HG03039 (cell line): ENCODE measurements around the gene EMC9.

ENCODE experiments used
- ATAC-seq: cut with Tn5 transposase; IDR thresholded peaks from one replicate; pipeline ENCODE4 v1.9.1; 2021; ENCODE audit warnings: mild to moderate bottlenecking, moderate library complexity; ENCODE audit not compliant: unreplicated experiment

The EMC9 gene

DNA sequence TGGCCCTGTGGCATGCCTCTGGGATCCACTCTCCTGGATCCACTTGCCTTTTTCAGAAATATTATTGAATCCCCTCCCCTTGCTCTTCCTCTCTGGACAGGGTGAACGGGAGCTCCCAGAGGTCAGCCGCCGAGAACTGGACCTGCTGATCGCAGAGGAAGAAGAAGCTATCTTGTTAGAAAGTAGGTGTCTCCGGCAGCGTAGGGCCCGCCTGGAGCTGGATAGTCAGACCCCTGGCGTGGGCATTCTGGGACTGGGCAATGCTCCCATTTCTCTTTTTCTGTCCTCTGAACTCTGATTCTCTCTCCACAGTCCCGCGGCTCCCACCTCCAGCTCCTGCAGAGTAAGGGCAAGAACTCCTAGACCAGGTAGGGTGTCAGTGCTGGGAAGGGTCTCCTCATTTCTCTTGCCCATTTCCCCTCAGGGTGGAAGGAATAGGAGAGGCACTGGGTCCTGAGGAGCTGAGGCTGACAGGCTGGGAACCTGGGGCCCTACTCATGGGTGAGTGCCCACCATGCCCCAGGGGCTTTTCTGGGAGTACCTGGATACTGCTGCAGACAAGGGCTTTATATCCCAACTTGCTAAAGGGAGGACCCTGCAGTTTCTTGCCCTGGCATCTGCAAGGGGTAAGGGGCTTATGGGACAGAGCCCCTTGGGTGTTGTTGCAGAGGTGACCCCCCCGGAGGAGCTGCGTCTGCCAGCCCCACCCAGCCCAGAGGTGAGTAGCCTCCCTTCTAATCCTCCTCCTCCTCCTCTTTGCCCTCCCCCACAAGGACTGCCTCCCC is 35.8 kb upstream of the EMC9 start:
- ATAC-seq, result no peak

DNA sequence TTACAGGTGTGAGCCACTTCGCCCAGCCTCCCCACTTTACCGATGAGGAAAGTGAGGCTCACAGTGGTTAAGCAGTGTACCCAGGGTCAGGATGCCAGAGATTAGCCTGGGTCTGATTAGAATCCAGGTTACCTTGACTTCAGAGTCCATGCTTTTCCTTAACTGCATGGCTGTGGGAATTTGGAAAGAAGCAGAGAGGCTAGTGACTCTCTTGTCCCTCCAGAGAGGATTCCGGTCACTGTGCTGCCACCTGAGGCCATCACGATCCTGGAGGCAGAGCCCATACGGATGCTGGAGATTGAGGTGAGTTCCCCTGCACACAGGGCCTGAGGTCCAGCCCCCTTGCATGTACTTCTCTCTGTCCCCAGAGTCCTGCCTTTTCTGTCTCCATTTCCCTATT is 35.2 kb upstream of the EMC9 start:
- no peak for ATAC-seq

DNA sequence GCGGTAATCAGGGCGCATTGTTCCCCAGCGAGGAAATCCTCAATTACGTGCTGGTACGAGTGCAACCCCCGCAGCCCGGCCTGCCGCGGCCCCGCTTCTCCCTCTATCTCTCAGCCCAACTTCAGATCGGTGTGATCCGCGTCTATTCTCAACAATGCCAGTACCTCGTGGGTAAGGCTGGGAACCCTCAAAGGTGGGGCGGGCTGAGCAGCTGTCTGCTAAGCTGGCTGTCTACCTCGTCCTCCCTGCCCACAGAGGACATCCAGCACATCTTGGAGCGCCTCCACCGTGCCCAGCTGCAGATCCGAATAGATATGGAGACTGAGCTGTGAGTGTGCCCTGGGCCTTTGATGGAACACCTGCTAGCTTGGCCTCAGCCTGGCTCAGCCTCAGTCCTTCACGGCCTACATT is 31.5 kb upstream of the EMC9 start:
- ATAC-seq, result no peak

DNA sequence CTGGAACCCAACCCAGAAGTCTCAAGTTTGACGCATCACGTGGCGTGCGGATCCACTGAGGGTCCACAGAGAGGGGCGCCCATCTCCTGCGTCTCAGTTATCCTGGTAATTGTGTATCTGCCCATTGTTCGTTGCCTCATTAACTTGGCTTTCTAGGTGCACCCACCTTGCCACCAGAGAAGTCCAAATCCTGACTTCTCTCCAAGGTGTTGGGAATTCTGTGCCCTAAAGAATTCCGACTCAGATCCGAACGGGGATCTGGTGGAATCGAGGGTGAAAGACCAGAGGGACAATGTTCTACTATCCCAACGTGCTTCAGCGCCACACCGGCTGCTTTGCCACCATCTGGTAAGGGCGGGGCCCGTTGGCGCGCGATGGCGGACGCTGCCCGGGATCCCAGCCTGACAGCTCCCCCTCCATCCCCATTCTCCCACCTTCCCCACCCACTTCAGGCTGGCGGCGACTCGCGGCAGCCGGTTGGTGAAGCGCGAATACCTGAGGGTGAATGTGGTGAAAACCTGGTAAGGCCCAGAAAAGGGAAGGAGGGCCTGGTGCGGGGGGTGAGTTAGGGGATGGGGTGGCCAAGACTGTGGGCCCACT is 31.0 kb upstream of the EMC9 start:
- no peak for ATAC-seq

DNA sequence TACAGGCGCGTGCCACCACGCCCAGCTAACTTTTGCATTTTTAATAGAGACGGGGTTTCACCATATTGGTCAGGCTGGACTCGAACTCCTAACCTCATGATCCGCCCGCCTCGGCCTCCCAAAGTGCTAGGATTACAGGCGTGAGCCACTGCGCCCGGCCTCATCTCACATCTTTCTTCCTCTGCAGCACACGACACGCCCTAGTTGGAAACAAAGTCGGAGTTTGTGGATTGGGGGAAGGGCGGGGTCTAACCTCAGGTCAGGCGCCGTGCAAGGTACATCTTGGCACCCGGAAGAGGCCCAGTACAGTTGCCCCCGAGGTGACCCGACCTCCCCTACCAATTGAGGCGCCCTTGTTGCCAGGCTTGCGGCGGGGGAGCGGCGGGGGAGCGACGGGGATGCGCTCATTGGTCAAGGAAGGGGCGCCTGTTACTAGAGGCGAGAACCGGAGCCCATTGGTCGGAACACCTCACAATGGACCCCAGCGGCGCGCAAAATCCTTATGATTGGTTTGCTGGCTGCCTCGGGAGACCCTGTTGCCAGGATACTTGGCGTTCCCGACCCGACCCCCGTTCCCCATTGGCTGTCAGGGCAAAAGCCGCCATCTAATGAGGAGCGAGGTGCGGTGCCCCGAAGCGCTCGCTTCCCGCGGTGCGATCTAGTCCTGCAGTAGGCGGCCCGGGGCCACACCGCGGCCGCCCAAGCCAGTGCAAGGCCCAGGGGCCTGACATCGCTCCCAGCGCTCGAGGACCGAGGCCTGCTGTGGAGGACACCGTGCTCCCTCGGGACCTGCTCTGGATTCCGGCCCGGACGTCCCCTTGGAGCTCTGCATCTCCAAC is 30.2 kb upstream of the EMC9 start, which contains the start of gene REC8:
TSS of gene REC8 (plus strand) at position 659 of the 839 bp plus-strand sequence. CDS start 473 bp downstream, outside the sequence.
- ATAC-seq, result peak; percentile 42

DNA sequence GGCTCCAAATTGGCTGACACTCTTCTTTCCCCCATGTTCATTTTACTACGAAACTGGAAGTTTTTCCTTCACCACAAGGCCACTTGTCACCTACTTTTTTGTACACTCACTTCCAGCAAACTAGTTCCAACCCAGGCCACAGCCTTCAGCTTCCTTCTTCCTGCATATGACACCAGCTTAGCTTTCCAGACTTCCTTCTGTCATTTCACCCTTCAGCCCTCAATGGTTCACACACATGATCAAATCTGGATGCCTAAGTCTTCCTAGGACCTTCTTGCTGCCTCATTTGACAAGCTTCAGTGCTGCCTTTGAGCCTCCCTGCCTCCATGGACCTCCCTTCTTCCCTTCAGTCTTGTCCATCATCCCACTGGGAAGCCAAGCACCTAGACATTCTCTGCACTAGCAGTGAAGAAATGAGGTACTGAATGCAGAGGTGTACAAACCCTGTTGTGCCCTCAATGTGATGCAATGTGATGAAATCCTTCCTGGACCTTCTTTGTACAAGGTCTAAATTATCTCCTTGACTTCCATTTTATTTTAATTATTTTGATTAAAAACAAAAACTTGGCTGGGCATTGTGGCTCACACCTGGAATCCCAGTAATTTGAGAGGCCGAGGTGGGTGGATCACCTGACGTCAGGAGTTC is 26.2 kb upstream of the EMC9 start:
- no peak for ATAC-seq

DNA sequence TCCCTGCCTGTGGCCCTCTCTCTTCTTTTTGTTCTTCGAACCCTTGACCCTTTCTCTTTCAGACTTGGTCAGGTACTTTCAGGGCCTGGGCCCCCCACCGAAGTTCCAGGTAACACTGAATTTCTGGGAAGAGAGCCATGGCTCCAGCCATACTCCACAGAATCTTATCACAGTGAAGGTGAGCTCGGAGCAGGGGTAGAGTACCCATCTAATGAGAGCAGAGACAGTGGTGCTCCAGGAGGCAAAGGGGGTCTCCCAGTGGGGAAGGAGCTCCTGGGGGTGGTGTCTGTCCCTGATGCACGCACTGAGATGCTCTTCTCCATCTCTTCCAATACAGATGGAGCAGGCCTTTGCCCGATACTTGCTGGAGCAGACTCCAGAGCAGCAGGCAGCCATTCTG is 24.4 kb upstream of the EMC9 start:
- no peak for ATAC-seq

DNA sequence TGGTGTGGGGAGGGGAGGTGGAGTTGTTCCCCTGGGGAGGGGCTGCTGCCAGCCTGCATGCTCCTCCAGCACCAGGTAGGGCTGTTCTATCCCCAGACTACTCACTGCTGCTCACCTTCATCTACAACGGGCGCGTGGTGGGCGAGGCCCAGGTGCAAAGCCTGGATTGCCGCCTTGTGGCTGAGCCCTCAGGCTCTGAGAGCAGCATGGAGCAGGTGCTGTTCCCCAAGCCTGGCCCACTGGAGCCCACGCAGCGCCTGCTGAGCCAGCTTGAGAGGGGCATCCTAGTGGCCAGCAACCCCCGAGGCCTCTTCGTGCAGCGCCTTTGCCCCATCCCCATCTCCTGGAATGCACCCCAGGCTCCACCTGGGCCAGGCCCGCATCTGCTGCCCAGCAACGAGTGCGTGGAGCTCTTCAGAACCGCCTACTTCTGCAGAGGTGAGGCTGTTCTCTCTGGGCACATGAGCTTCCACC is 23.2 kb upstream of the EMC9 start:
- no peak for ATAC-seq

DNA sequence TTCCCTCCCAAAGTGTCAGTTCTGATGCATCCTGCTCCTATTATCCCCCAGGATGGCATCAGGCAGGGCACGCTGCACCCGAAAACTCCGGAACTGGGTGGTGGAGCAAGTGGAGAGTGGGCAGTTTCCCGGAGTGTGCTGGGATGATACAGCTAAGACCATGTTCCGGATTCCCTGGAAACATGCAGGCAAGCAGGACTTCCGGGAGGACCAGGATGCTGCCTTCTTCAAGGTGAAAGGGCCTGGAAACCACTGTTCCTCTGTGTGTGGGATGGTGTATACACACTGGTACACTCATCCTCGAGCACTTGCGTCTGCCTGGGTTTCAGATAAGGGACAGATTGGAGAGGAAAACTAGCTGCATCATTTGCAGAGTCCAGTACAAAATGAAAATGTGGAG is 20.7 kb upstream of the EMC9 start:
- ATAC-seq, result no peak

DNA sequence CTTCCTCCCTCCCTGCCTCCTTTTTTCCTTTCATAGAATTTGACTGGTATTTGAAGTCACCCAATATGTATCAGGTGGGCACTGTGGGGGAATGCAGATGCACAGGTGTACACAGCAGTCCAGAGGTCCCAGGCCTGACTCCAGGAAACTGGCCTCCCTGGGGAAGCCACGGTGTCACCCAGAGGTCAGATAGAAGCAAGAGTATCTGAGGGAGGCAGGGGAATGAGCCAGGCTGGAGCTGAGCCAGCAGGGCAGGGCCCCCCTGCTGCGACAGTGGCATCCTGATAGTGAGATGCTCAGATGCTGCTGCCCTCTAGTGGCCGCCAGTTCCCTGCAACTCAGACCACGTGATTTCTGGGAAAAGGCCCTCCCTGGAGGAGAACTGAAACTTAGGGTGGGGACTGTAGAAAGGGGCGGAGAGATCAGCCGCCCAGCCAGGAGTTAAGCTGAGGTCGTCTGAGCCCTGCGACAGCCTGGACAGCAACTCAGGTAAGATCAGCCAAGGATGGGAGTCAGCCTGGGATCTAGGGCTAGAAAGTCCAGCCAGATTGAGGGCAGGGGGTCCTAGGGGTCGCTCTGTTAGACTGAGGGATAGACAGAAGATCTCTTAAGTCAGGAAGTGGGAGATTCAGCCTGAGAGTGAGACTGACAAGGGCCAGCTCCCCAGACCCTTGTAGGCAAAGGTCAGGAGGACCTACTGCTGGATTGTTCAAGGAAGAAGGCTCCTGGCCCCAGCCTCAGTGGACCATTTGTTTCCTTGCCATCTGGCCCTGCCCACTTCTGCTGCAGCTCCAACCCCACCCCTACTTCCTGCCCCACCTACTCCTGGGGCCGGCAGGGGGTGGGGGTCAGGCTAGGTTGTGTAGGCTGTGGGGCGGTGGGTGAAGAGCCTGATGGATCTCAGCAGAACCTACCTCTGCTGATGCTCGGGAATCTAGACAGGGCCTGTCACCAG is 19.7 kb upstream of the EMC9 start, which contains the start of gene IRF9:
TSS of gene IRF9 (plus strand) at position 416 of the 955 bp plus-strand sequence. CDS start 880 bp downstream, outside the sequence.
- peak; percentile 68 for ATAC-seq

DNA sequence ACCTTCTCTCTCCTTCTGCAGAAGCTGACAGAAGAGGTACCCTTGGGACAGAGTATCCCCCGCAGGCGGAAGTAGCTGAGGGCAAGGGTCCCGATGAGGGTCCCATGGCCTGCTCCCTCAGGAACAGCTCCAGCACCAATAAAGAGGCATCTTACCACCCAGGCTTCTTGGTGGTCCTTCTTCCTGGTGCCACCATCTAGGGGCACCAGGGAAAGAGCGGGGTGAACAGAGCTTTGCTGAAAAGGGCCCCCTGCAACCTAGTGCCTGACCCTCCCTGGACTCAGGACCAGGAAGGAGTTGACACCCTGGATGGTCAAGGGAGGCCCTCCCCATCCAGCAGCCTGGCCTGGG is 19.1 kb upstream of the EMC9 start:
- no peak for ATAC-seq

DNA sequence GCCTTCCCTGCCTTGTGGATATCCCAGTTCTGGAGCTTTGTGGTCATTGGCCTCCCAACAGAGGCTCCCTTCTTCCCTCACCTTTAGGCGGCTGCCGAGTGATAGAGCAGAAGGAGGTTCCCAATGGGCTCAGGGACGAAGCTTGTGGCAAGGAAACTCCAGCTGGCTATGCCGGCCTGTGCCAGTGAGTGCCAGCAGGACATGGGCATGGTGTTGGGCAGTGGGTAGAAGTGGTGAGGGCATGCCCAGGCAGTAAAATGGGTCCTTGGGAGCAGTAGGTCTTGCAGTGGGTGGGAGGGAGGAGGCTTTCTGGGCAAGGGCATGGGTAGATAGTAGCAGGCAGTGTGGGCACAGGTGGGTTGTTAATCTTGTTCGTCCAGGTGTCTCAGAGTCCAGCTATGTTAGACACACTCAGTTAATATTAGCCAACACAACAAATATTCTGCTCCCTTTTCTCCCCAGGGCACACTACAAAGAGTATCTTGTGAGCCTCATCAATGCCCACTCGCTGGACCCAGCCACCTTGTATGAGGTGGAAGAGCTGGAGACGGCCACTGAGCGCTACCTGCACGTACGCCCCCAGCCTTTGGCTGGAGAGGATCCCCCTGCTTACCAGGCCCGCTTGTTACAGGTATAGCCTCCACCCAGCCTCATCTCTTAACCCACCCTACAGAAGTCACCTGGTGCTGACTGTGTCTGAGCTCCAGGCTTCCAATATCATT is 18.5 kb upstream of the EMC9 start:
- no peak for ATAC-seq

DNA sequence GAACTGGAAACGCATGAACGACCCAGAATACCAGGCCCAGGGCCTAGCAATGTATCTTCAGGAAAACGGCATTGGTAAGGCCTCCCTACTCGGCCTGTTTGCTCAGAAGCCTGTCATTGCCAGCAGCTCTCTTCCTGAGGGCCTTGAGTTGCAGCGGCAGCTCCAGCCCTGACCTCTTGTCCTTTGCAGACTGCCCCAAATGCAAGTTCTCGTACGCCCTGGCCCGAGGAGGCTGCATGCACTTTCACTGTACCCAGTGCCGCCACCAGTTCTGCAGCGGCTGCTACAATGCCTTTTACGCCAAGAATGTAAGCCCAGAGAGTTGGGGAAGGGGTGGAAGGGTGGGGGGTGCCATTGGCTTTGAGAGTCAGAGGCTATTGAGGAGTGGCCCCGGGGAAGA is 15.9 kb upstream of the EMC9 start:
- ATAC-seq, result no peak

DNA sequence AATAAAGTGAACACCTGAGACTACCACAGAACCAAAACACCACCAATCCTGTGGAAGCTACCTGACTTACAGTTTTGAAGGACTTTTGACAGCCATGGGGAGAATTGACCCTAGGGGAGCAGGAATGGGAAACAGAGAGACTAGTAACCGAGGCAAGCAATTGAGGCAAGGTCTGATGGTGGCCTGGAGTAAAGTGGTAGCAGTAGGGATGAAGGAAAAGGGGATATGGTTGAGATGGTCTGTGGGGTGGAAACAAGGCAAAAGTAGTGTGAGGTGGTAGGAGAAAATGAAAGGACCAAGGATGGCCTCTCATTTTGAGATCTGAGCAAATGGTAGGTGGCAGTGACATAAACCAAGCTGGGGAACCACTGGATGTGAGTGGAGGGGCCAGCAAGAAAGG is 15.4 kb upstream of the EMC9 start:
- ATAC-seq, result no peak

DNA sequence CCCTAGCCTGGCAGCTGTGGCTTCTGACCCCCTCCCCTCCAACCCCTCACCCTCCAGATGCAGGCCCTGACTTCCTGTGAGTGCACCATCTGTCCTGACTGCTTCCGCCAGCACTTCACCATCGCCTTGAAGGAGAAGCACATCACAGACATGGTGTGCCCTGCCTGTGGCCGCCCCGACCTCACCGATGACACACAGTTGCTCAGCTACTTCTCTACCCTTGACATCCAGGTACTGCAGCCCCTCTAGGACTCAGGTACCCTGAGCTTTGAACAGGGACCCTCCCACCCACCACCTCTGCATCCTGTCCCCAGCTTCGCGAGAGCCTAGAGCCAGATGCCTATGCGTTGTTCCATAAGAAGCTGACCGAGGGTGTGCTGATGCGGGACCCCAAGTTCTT is 13.7 kb upstream of the EMC9 start:
- no peak for ATAC-seq

DNA sequence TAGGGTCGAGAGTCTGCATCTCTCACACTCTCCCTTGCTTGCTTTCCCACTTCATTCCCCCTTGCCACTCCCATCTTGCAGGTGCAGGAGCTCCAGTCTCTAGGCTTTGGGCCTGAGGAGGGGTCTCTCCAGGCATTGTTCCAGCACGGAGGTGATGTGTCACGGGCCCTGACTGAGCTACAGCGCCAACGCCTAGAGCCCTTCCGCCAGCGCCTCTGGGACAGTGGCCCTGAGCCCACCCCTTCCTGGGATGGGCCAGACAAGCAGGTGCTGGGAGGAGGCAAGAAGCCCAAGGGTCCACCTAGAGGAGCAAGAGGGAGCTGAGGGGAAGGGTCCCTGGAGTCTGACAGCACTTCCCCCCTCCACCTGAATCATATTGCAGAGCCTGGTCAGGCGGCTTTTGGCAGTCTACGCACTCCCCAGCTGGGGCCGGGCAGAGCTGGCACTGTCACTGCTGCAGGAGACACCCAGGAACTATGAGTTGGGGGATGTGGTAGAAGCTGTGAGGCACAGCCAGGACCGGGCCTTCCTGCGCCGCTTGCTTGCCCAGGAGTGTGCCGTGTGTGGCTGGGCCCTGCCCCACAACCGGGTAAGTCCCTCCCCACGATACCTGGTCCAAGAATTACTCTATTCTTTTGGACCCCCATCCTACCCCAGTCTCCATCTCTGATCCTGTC is 10.2 kb upstream of the EMC9 start:
- no peak for ATAC-seq

DNA sequence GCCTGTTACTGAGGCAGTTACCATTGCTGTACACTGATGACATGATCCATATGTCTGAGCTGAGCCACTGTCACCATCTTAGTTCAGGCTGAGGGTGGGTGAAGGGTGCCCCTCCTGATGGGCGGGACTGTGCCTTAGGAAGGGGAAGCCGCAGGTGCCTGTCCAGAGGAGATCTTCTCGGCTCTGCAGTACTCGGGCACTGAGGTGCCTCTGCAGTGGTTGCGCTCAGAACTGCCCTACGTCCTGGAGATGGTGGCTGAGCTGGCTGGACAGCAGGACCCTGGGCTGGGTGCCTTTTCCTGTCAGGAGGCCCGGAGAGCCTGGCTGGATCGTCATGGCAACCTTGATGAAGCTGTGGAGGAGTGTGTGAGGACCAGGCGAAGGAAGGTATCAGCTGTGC is 9.6 kb upstream of the EMC9 start:
- ATAC-seq, result no peak

DNA sequence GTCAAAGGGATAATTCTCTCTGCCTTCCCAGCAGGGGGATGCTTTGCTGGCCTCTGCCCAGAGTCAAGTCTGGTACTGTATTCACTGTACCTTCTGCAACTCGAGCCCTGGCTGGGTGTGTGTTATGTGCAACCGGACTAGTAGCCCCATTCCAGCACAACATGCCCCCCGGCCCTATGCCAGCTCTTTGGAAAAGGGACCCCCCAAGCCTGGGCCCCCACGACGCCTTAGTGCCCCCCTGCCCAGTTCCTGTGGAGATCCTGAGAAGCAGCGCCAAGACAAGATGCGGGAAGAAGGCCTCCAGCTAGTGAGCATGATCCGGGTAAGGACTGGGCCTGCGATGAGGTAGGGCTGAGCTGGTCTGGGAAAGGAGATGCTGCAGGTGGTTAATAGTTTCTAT is 9.2 kb upstream of the EMC9 start:
- no peak for ATAC-seq

DNA sequence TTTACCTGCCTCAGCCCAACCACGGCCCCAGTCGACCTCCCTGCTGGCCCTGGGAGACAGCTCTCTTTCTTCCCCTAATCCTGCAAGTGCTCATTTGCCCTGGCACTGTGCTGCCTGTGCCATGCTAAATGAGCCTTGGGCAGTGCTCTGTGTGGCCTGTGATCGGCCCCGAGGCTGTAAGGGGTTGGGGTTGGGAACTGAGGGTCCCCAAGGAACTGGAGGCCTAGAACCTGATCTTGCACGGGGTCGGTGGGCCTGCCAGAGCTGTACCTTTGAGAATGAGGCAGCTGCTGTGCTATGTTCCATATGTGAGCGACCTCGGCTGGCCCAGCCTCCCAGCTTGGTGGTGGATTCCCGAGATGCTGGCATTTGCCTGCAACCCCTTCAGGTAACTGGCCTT is 8.7 kb upstream of the EMC9 start:
- no peak for ATAC-seq
